HG03139 (cell line): Measurements from ENCODE around the gene CRYGB.
"Not testable (repeated sequence)": the region's sequence is repeated elsewhere in the genome, so short reads cannot be mapped to it uniquely, and the experiment has no call there.

ENCODE experiments used
- ATAC-seq: cut with Tn5 transposase; IDR thresholded peaks from one replicate; pipeline ENCODE4 v1.9.1; 2021; ENCODE audit not compliant: unreplicated experiment

The CRYGB gene

GRCh38 chr2:208150956-208151355, 5.0 kb upstream of the CRYGB start:
- ATAC-seq = no peak

- no peak for ATAC-seq
Observed at GRCh38 chr2:208150094-208150493, 4.1 kb upstream of the CRYGB start.

- no peak for ATAC-seq
Observed at GRCh38 chr2:208148803-208149202, 2.8 kb upstream of the CRYGB start.

- no peak for ATAC-seq
Observed at GRCh38 chr2:208147759-208148158, 1.8 kb upstream of the CRYGB start.

GRCh38 chr2:208147008-208147407, 1.1 kb upstream of the CRYGB start:
- no peak for ATAC-seq

- no peak for ATAC-seq
Observed at GRCh38 chr2:208142925-208143799, 2.8 kb downstream of the CRYGB start.

GRCh38 chr2:208142240-208142924, 3.6 kb downstream of the CRYGB start:
- ATAC-seq = no peak

- ATAC-seq = no peak
Observed at GRCh38 chr2:208139447-208139846, 6.5 kb downstream of the CRYGB start.

- ATAC-seq = not testable (repeated sequence)
Observed at GRCh38 chr2:208138334-208138733, 7.6 kb downstream of the CRYGB start.

- no peak for ATAC-seq
Observed at GRCh38 chr2:208136716-208137094, 9.3 kb downstream of the CRYGB start.

- no peak for ATAC-seq
Observed at GRCh38 chr2:208135794-208136715, 9.9 kb downstream of the CRYGB start.

GRCh38 chr2:208134928-208135586, 10.9 kb downstream of the CRYGB start:
- no peak for ATAC-seq

- ATAC-seq = no peak
Observed at GRCh38 chr2:208130712-208131110, 15.2 kb downstream of the CRYGB start.

- ATAC-seq = no peak
Observed at GRCh38 chr2:208129744-208130711, 15.9 kb downstream of the CRYGB start, which contains the start of gene CRYGC. Gene CRYGC (minus strand): TSS chr2:208129828. CDS start chr2:208129792, 36 bp downstream.

- no peak for ATAC-seq
Observed at GRCh38 chr2:208128136-208128535, 17.8 kb downstream of the CRYGB start.

GRCh38 chr2:208127090-208127489, 18.9 kb downstream of the CRYGB start:
- no peak for ATAC-seq

- ATAC-seq = no peak
Observed at GRCh38 chr2:208125251-208125650, 20.7 kb downstream of the CRYGB start.

GRCh38 chr2:208124013-208124715, 21.8 kb downstream of the CRYGB start, which contains the start of gene CRYGD:
Gene CRYGD (minus strand): TSS chr2:208124524. CDS start chr2:208124473, 51 bp downstream.
- ATAC-seq = not testable (repeated sequence)

- no peak for ATAC-seq
Observed at GRCh38 chr2:208122248-208122647, 23.7 kb downstream of the CRYGB start.
